Measurements from ENCODE around the gene CBARP. TPM values are rescaled to one million over a fixed set of nuclear protein-coding genes. Genes with fewer than 3 reads are reported as not detected.

CBARP gene
- total and polyA plus RNA-seq, 2 of the 13 experiments (the other 11 are each of a cell fraction or from before 2014, with no cell fraction given): 1.2 to 1.4 TPM

- H3K4me2 ChIP-seq (ENCODE audit: low read depth, low read length): peak within 1 kb of the TSS; percentile 81
- H3K27ac ChIP-seq (ENCODE audit: extremely low read length, insufficient read depth, low read length): peak within 1 kb of the TSS; percentile 96
- POLR2A ChIA-PET: interaction anchor here (0.6 to 10.1 kb wide), 8 partner anchors 9 to 570 kb away, joined by 3 to 469 read pairs (median 4); partner anchors contain the start of gene CIRBP
- peak; percentile 26 for ATAC-seq
- intact Hi-C loops (cut with micrococcal nuclease; ENCODE audit: unreplicated experiment) (no loop called here), in situ Hi-C loops (cut with HindIII; ENCODE audit: extremely low pct_ligation_motif_present, low pct_unique_long_range_greater_than_20kb) (loop anchor here (5.0 kb wide), 1 partner anchor 36 kb away; the partner anchor contains the start of gene FAM174C)
- BruUV-seq (replicated peaks): no TSS peak
- H3K27me3 ChIP-seq (ENCODE audit: control insufficient read depth in 1 of 2, insufficient read depth in 2 of 2, low read length in 2 of 2): no peaks in the 10 kb centered on the region
- peak within 1 kb of the TSS; percentile 88 for H3K9ac ChIP-seq (ENCODE audit: insufficient read depth, low read depth, low read length)
- peaks cover 67% of the 10 kb centered on the region for H3K4me1 ChIP-seq (ENCODE audit: insufficient read depth, low read length)
- CTCF ChIA-PET (ENCODE audit: low intra/inter-chr PET ratio, low total read pairs): interaction anchor here (2.2 kb wide), 1 partner anchor 20 kb away, joined by 17 read pairs; no protein-coding TSS in a partner anchor
- under 1% methylated on average over 29 of the region's 79 CpGs for WGBS (ENCODE audit: low lambda C conversion rate)
- peak within 1 kb of the TSS; percentile 80 to 93 (median 90) for H3K4me3 ChIP-seq (replicated peaks in 1 of 3; ENCODE audit: insufficient read depth in 1 of 3, low read depth in 2 of 3, low read length in 3 of 3)
- FAIRE-seq: peak; percentile 91
- no peaks in the 10 kb centered on the region for H3K36me3 ChIP-seq (replicated peaks in 1 of 2; ENCODE audit: control insufficient read depth in 1 of 2, insufficient read depth in 2 of 2, low read length in 2 of 2)
- H2AFZ ChIP-seq (ENCODE audit: low read length): no peak within 1 kb of the TSS
- DNase-seq (ENCODE audit: low spot score): peak; percentile 88
- H4K20me1 ChIP-seq (ENCODE audit: insufficient read depth, low read length): no peaks in the 10 kb centered on the region
- H3K9me3 ChIP-seq (ENCODE audit: low read length): no peaks in the 10 kb centered on the region
- H3K79me2 ChIP-seq (ENCODE audit: insufficient read depth, low read length): peaks cover 22% of the 10 kb centered on the region
- TF ChIP-seq ZNF225 (CRISPR knock-in tag; IDR thresholded peaks at IDR 0.05) (no peak), TFDP2 (CRISPR knock-in tag; IDR thresholded peaks at IDR 0.05) (peak; percentile 62), KLF6 (CRISPR knock-in tag; IDR thresholded peaks at IDR 0.05) (peak; percentile 61; the same call in 1 of the 2 replicates), GRHL1 (CRISPR knock-in tag; conservative IDR thresholded peaks at IDR 0.05) (no peak), U2AF1 (optimal IDR thresholded peaks at IDR 0.05; ENCODE audit: low read depth, low read length) (no peak), ZBTB39 (CRISPR knock-in tag; IDR thresholded peaks at IDR 0.05) (no peak), ZHX2 (IDR thresholded peaks at IDR 0.05; ENCODE audit: low read depth) (peak; percentile 85), ZHX2 (CRISPR knock-in tag; IDR thresholded peaks at IDR 0.05; ENCODE audit: borderline replicate concordance) (no peak), NR2F2 (IDR thresholded peaks at IDR 0.05; ENCODE audit: borderline replicate concordance, low read depth) (no peak), MYC (CRISPR knock-in tag; IDR thresholded peaks at IDR 0.05; ENCODE audit: borderline replicate concordance) (peak; percentile 45), MBNL3 (CRISPR knock-in tag; conservative IDR thresholded peaks at IDR 0.05) (no peak), MZF1 (CRISPR knock-in tag; IDR thresholded peaks at IDR 0.05; ENCODE audit: borderline replicate concordance) (no peak), ZNF7 (CRISPR knock-in tag; IDR thresholded peaks at IDR 0.05) (no peak)
Measured at GRCh38 chr19:1241417-1242095, 3.8 kb upstream of the CBARP start, which contains the start of gene ATP5F1D. Gene ATP5F1D (plus strand): TSS chr19:1241751. CDS start chr19:1241851, 100 bp downstream.
